HEK293 (cell line): ENCODE results near the gene TLE2.

ENCODE experiments used
- CTCF ChIP-seq: fragments of 450-650 bp; formaldehyde crosslinking; IDR thresholded peaks from 2 replicates; pipeline ENCODE4 v1.5.1; 2016; ENCODE audit warnings: missing biosample characterization, missing genetic modification characterization
- REPIN1 ChIP-seq: fragments of 450-650 bp; formaldehyde crosslinking; IDR thresholded peaks from 2 replicates; pipeline ENCODE4 v1.5.1; 2017; ENCODE audit warnings: missing biosample characterization, missing genetic modification characterization, low read depth
- SETDB1 ChIP-seq: IDR thresholded peaks from one replicate; pipeline ENCODE4 v1.6.1; 2017; ENCODE audit warnings: mild to moderate bottlenecking, low read length, moderate library complexity, mixed read lengths; ENCODE audit not compliant: insufficient read length
- ZBTB11 ChIP-seq: fragments of 450-650 bp; formaldehyde crosslinking; conservative IDR thresholded peaks from 2 replicates; pipeline ENCODE4 v1.5.1; 2016; ENCODE audit warnings: low read depth, missing biosample characterization, missing genetic modification characterization
- ZNF146 ChIP-seq: fragments of 450-650 bp; formaldehyde crosslinking; IDR thresholded peaks from 2 replicates; pipeline ENCODE4 v1.5.1; 2016; ENCODE audit warnings: missing biosample characterization, missing genetic modification characterization
- ZNF311 ChIP-seq: fragments of 450-650 bp; formaldehyde crosslinking; IDR thresholded peaks from 2 replicates; pipeline ENCODE4 v1.5.1; 2017; ENCODE audit warnings: missing biosample characterization, missing genetic modification characterization, borderline replicate concordance
- ZNF510 ChIP-seq: fragments of 450-650 bp; formaldehyde crosslinking; IDR thresholded peaks from 2 replicates; pipeline ENCODE4 v1.5.1; 2018; ENCODE audit warnings: mild to moderate bottlenecking, missing genetic modification characterization, missing biosample characterization; ENCODE audit not compliant: insufficient replicate concordance
- ZNF514 ChIP-seq: fragments of 450-650 bp; formaldehyde crosslinking; IDR thresholded peaks from 2 replicates; pipeline ENCODE4 v1.5.1; 2016; ENCODE audit warnings: missing biosample characterization, missing genetic modification characterization
- ZNF558 ChIP-seq: fragments of 450-650 bp; formaldehyde crosslinking; IDR thresholded peaks from 2 replicates; pipeline ENCODE4 v1.5.1; 2016; ENCODE audit warnings: missing biosample characterization, missing genetic modification characterization
- ZNF621 ChIP-seq: fragments of 450-650 bp; formaldehyde crosslinking; IDR thresholded peaks from 2 replicates; pipeline ENCODE4 v1.5.1; 2017; ENCODE audit warnings: missing biosample characterization, missing genetic modification characterization
- ZNF639 ChIP-seq: fragments of 450-650 bp; formaldehyde crosslinking; IDR thresholded peaks from 2 replicates; pipeline ENCODE4 v1.5.1; 2016; ENCODE audit warnings: missing biosample characterization, missing genetic modification characterization
- ZNF664 ChIP-seq: fragments of 450-650 bp; formaldehyde crosslinking; IDR thresholded peaks from 2 replicates; pipeline ENCODE4 v1.5.1; 2016; ENCODE audit warnings: missing biosample characterization, missing genetic modification characterization

GRCh38 chr19:2977746-2978138 is 51.3 kb downstream of the TLE2 start:
- TF ChIP-seq ZNF311 = no peak
- TF ChIP-seq ZNF621 = no peak
- TF ChIP-seq CTCF (tag by site-specific recombination) = no peak
- TF ChIP-seq SETDB1 = no peak
- no peak for TF ChIP-seq ZNF514
- TF ChIP-seq ZNF146 (tag by site-specific recombination) = no peak
- no peak for TF ChIP-seq ZBTB11 (tag by site-specific recombination)
- TF ChIP-seq ZNF664 (tag by site-specific recombination) = no peak
- TF ChIP-seq ZNF639 = no peak
- no peak for TF ChIP-seq ZNF558
- no peak for TF ChIP-seq ZNF510 (tag by site-specific recombination)
- no peak for TF ChIP-seq REPIN1 (tag by site-specific recombination)
